Measurements from ENCODE around the gene TNRC6C.

TNRC6C gene

DNA sequence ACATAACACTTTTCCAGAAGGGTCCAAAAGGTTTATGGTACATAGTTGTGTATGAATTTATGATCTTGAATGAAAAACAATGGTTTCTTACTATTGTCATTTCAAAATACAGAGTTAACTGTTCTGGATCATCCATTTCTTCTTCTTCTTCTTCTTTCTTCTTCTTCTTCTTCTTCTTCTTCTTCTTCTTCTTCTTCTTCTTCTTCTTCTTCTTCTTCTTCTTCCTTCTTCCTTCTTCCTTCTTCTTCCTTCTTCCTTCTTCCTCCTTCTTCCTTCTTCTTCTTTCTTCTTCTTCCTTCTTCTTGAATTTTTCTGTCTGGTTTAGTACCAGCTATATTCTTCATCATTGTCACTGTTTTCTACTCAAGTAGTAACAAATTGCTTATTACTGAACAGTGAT is 47.8 kb downstream of the TNRC6C start:
- H3K79me2 ChIP-seq (ENCODE audit: insufficient read depth, low read length), result peaks cover 23% of the 10 kb centered on the region
- TF ChIP-seq EZH2 (IDR thresholded peaks at IDR 0.05; ENCODE audit: borderline replicate concordance, low read depth, low read length, severe bottlenecking), result no peak
- TF ChIP-seq, protein P1, sequence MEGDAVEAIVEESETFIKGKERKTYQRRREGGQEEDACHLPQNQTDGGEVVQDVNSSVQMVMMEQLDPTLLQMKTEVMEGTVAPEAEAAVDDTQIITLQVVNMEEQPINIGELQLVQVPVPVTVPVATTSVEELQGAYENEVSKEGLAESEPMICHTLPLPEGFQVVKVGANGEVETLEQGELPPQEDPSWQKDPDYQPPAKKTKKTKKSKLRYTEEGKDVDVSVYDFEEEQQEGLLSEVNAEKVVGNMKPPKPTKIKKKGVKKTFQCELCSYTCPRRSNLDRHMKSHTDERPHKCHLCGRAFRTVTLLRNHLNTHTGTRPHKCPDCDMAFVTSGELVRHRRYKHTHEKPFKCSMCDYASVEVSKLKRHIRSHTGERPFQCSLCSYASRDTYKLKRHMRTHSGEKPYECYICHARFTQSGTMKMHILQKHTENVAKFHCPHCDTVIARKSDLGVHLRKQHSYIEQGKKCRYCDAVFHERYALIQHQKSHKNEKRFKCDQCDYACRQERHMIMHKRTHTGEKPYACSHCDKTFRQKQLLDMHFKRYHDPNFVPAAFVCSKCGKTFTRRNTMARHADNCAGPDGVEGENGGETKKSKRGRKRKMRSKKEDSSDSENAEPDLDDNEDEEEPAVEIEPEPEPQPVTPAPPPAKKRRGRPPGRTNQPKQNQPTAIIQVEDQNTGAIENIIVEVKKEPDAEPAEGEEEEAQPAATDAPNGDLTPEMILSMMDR (IDR thresholded peaks at IDR 0.05; ENCODE audit: borderline replicate concordance, extremely low read depth, low read length, poor library complexity, severe bottlenecking), result no peak
- H3K27me3 ChIP-seq (ENCODE audit: insufficient read depth, low read length, poor library complexity), result no peaks in the 10 kb centered on the region
- no peak overlapping the region for H3K27ac ChIP-seq (ENCODE audit: low read length)
- H3K4me2 ChIP-seq (ENCODE audit: insufficient read depth, low read length), result no peak overlapping the region
- H3K36me3 ChIP-seq (ENCODE audit: insufficient read depth, low read length), result peaks cover 55% of the 10 kb centered on the region
- no peak overlapping the region for H3K9ac ChIP-seq (ENCODE audit: low read depth, low read length)
- no peak overlapping the region for H2AFZ ChIP-seq (ENCODE audit: low read depth, low read length)
- no peaks in the 10 kb centered on the region for H3K9me3 ChIP-seq (ENCODE audit: insufficient read depth, low read length, severe bottlenecking)
- H3K4me1 ChIP-seq (ENCODE audit: insufficient read depth, low read length), result no peaks in the 10 kb centered on the region
- H4K20me1 ChIP-seq (ENCODE audit: insufficient read depth, low read length), result peaks cover 27% of the 10 kb centered on the region; the same call in 1 of the 2 replicates
- H3K4me3 ChIP-seq (ENCODE audit: low read depth in 1 of 2, low read length in 2 of 2), result no peak overlapping the region
- DNase-seq, result no peak
- ATAC-seq (ENCODE audit: insufficient read depth, low read depth), result no peak

DNA sequence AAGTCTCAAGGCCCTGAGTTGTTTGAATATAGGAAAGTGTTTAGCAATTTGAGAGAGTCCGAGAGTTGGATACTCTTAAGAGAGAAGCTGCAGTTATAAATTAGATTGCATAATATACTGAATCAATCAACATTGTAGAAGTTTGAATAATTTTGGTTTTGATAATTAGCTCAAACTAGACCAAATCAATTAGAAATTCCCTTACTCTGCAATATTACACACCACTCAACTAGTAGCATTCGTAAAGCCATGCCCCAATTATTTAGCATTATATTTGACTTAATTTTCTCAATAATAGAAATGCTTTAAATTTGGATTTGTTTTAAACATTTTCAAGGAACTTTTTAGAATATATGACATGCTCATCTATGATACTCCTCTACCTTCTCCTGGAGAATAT is 49.1 kb downstream of the TNRC6C start:
- Histone ChIP-seq H3K27ac (ENCODE audit: low read length) (no peak overlapping the region), H3K9ac (ENCODE audit: low read depth, low read length) (no peak overlapping the region), H3K36me3 (ENCODE audit: insufficient read depth, low read length) (peaks cover 66% of the 10 kb centered on the region), H2AFZ (ENCODE audit: low read depth, low read length) (no peak overlapping the region), H3K9me3 (ENCODE audit: insufficient read depth, low read length, severe bottlenecking) (no peaks in the 10 kb centered on the region), H3K4me2 (ENCODE audit: insufficient read depth, low read length) (no peak overlapping the region), H3K4me3 (ENCODE audit: low read depth in 1 of 2, low read length in 2 of 2) (no peak overlapping the region), H3K79me2 (ENCODE audit: insufficient read depth, low read length) (peaks cover 10% of the 10 kb centered on the region), H3K27me3 (ENCODE audit: insufficient read depth, low read length, poor library complexity) (no peaks in the 10 kb centered on the region), H4K20me1 (ENCODE audit: insufficient read depth, low read length) (peaks cover 19% of the 10 kb centered on the region; the same call in 1 of the 2 replicates), H3K4me1 (ENCODE audit: insufficient read depth, low read length) (no peaks in the 10 kb centered on the region)
- TF ChIP-seq, protein P1 (IDR thresholded peaks at IDR 0.05; ENCODE audit: borderline replicate concordance, extremely low read depth, low read length, poor library complexity, severe bottlenecking), result no peak
- TF ChIP-seq EZH2 (IDR thresholded peaks at IDR 0.05; ENCODE audit: borderline replicate concordance, low read depth, low read length, severe bottlenecking), result no peak
- ATAC-seq (ENCODE audit: insufficient read depth, low read depth), result no peak
- DNase-seq, result no peak

DNA sequence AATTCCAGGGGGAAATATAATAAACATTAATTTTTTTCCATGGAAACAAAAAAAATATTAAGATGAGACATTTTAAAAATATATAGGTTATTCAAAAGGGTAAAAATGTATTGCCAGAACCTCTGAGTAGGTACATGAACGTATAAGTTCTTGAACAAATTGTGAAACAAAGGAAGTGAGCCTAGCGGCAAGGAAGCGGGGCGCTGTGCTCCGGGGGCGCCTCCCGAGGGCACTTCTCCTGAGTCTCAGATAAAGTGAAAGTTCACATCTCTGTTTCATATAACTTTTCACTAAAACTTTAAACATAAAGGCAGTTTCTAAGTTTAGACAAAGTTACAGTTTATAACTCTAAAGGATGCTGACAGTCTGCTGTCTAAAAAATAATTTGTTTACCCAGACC is 52.3 kb downstream of the TNRC6C start:
- ATAC-seq (ENCODE audit: insufficient read depth, low read depth), result no peak
- Histone ChIP-seq H3K27me3 (ENCODE audit: insufficient read depth, low read length, poor library complexity) (no peaks in the 10 kb centered on the region), H4K20me1 (ENCODE audit: insufficient read depth, low read length) (peaks cover 17% of the 10 kb centered on the region; the same call in 1 of the 2 replicates), H3K9ac (ENCODE audit: low read depth, low read length) (no peak overlapping the region), H3K79me2 (ENCODE audit: insufficient read depth, low read length) (0 out of 2 replicates have a peak, but pooled peaks cover 2% of the 10 kb centered on the region), H3K27ac (ENCODE audit: low read length) (no peak overlapping the region), H3K4me1 (ENCODE audit: insufficient read depth, low read length) (no peaks in the 10 kb centered on the region), H3K4me3 (ENCODE audit: low read depth in 1 of 2, low read length in 2 of 2) (no peak overlapping the region), H3K9me3 (ENCODE audit: insufficient read depth, low read length, severe bottlenecking) (no peaks in the 10 kb centered on the region), H3K4me2 (ENCODE audit: insufficient read depth, low read length) (no peak overlapping the region), H2AFZ (ENCODE audit: low read depth, low read length) (no peak overlapping the region), H3K36me3 (ENCODE audit: insufficient read depth, low read length) (peaks cover 73% of the 10 kb centered on the region)
- TF ChIP-seq, protein P1 (IDR thresholded peaks at IDR 0.05; ENCODE audit: borderline replicate concordance, extremely low read depth, low read length, poor library complexity, severe bottlenecking), result no peak
- TF ChIP-seq EZH2 (IDR thresholded peaks at IDR 0.05; ENCODE audit: borderline replicate concordance, low read depth, low read length, severe bottlenecking), result no peak
- no peak for DNase-seq

DNA sequence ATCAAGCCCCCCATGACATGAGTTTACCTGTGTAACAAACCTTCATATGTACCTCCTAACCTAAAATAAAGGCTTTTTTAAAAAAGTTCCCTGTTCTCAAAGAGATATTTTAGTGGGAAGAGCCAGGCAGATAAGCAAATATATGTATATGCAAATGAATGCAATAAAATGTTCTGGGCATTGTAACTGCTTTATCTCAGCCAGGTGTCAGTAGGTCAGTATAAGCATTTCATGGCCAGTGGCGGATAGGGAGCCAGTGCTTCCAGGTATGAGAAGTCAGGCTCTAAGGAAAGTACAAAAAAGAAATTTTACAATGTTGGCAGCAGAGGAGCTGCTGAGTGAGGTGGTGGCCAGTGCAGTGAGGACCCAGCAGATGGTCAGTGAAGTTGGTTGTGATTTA is 53.9 kb downstream of the TNRC6C start:
- Histone ChIP-seq H4K20me1 (ENCODE audit: insufficient read depth, low read length) (peaks cover 18% of the 10 kb centered on the region), H3K9me3 (ENCODE audit: insufficient read depth, low read length, severe bottlenecking) (no peaks in the 10 kb centered on the region), H3K79me2 (ENCODE audit: insufficient read depth, low read length) (0 out of 2 replicates have a peak, but pooled peaks cover 2% of the 10 kb centered on the region), H3K9ac (ENCODE audit: low read depth, low read length) (no peak overlapping the region), H3K36me3 (ENCODE audit: insufficient read depth, low read length) (peaks cover 66% of the 10 kb centered on the region), H3K27ac (ENCODE audit: low read length) (no peak overlapping the region), H3K27me3 (ENCODE audit: insufficient read depth, low read length, poor library complexity) (no peaks in the 10 kb centered on the region), H3K4me1 (ENCODE audit: insufficient read depth, low read length) (no peaks in the 10 kb centered on the region), H3K4me3 (ENCODE audit: low read depth in 1 of 2, low read length in 2 of 2) (no peak overlapping the region), H3K4me2 (ENCODE audit: insufficient read depth, low read length) (no peak overlapping the region), H2AFZ (ENCODE audit: low read depth, low read length) (no peak overlapping the region)
- TF ChIP-seq EZH2 (IDR thresholded peaks at IDR 0.05; ENCODE audit: borderline replicate concordance, low read depth, low read length, severe bottlenecking), result no peak
- TF ChIP-seq, protein P1 (IDR thresholded peaks at IDR 0.05; ENCODE audit: borderline replicate concordance, extremely low read depth, low read length, poor library complexity, severe bottlenecking), result no peak
- no peak for ATAC-seq (ENCODE audit: insufficient read depth, low read depth)
- DNase-seq, result no peak
